ENCODE measurements around the gene TIMM13. TPM values are rescaled to one million over a fixed set of nuclear protein-coding genes. Genes with fewer than 3 reads are reported as not detected.
A peak's percentile ranks its signal among the peaks of the same experiment; 100 is the strongest.

Gene TIMM13
- total and polyA plus RNA-seq, 2 of the 8 experiments (the other 6 are each of a cell fraction or from before 2014, with no cell fraction given) = 270 to 275 TPM

DNA sequence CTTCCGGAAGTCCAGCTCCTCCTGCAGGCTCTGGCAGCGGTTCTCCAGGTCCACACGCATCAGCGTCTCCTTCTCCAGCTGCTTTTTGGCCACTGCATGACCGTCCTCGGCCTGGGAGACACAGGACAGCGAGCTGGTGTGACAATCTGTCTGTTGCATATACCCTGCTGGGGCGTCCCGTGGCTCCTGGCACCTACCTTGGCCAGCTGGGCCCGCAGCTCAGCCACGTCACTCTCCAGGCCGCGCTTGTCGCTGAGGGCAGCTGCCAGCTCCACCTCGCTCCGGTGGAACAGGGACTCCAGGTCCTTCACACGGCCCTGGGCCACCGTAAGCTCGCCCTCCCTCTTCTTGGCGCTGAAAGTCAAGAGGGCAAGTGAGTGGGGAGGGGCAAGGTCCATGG is 10.8 kb upstream of the TIMM13 start:
- no peaks in the 10 kb centered on the region for H3K4me1 ChIP-seq (replicated peaks in 1 of 4; ENCODE audit: control insufficient read depth in 3 of 4, insufficient read depth in 4 of 4, low read length in 3 of 4)
- no peak overlapping the region for H2BK15ac ChIP-seq (ENCODE audit: low read length)
- no peak overlapping the region for H4K91ac ChIP-seq (replicated peaks; ENCODE audit: insufficient read length, low read length)
- DNase-seq (ENCODE audit: low read depth in 1 of 2, low spot score in 2 of 2) (no peak), FAIRE-seq (no peak)
- H2BK120ac ChIP-seq (replicated peaks; ENCODE audit: low read depth, low read length) = no peak overlapping the region
- H3K36me3 ChIP-seq (ENCODE audit: control insufficient read depth in 2 of 4, insufficient read depth in 4 of 4, low read length in 3 of 4) = peaks cover 13 to 54% (median 38%) of the 10 kb centered on the region in 4 experiments
- ChIA-PET POLR2A (ENCODE audit: partially characterized antibody) (interaction anchor here (1.0 to 4.8 kb wide), 3 partner anchors 10 to 118 kb away, joined by 3 to 30 read pairs (median 3); partner anchors contain the start of genes LMNB2 and TIMM13), CTCF (ENCODE audit: partially characterized antibody) (interaction anchor here (0.6 to 2.2 kb wide), 3 partner anchors 8 to 216 kb away, joined by 3 to 5 read pairs (median 4); no protein-coding TSS in a partner anchor)
- peaks cover 11% of the 10 kb centered on the region for H3K79me1 ChIP-seq (ENCODE audit: low read depth, low read length)
- H4K20me1 ChIP-seq (replicated peaks in 1 of 2; ENCODE audit: control insufficient read depth in 1 of 2, insufficient read depth in 2 of 2, low read length in 2 of 2) = peaks cover 13 to 29% of the 10 kb centered on the region in 2 experiments
- H3K14ac ChIP-seq (ENCODE audit: insufficient read length) = no peak overlapping the region
- no peak overlapping the region for H2AFZ ChIP-seq (ENCODE audit: low read length)
- no peak overlapping the region for H2BK12ac ChIP-seq (ENCODE audit: low read depth, low read length)
- H3K23me2 ChIP-seq (ENCODE audit: low read depth, low read length) = peaks cover 4% of the 10 kb centered on the region; the same call in 1 of the 2 replicates
- no peak overlapping the region for H3K4me2 ChIP-seq (ENCODE audit: insufficient read depth in 1 of 2, low read depth in 2 of 2, low read length in 2 of 2)
- H3K9ac ChIP-seq (replicated peaks in 1 of 4; ENCODE audit: extremely low read depth in 1 of 4, low read depth in 3 of 4, low read length in 3 of 4) = no peak overlapping the region
- no peaks in the 10 kb centered on the region for H3K27me3 ChIP-seq (replicated peaks in 1 of 4; ENCODE audit: control insufficient read depth in 3 of 4, extremely low read depth in 1 of 4, insufficient read depth in 3 of 4, low read length in 3 of 4)
- H2AK5ac ChIP-seq (ENCODE audit: low read depth, low read length) = no peak overlapping the region
- no peak overlapping the region for H4K8ac ChIP-seq (ENCODE audit: extremely low read depth, insufficient read depth, low read length)
- H3K56ac ChIP-seq (replicated peaks; ENCODE audit: insufficient read length, low read depth, low read length) = no peak overlapping the region
- no peak overlapping the region for H2BK5ac ChIP-seq (ENCODE audit: low read depth, low read length)
- H3K27ac ChIP-seq (ENCODE audit: low read depth, low read length) = 0 out of 2 replicates have a peak overlapping the region, but pooled peaks have one; percentile 19
- no peak overlapping the region for H2BK20ac ChIP-seq (ENCODE audit: low read length)
- H4K5ac ChIP-seq (ENCODE audit: insufficient read length, low read depth, low read length) = no peak overlapping the region
- H3K4me3 ChIP-seq (ENCODE audit: extremely low read depth in 1 of 4, insufficient read depth in 2 of 4, low read depth in 3 of 4, low read length in 4 of 4) = no peak overlapping the region
- H3K79me2 ChIP-seq (ENCODE audit: control insufficient read depth in 1 of 2, insufficient read depth in 2 of 2, low read length in 2 of 2) = peaks cover 0 to 15% of the 10 kb centered on the region in 2 experiments; a peak in 1 of 4 replicates
- H3K4ac ChIP-seq (replicated peaks; ENCODE audit: insufficient read length, low read depth, low read length) = no peak overlapping the region
- no peak overlapping the region for H3K23ac ChIP-seq (ENCODE audit: insufficient read length)
- WGBS, 2 experiments (ENCODE audit: extremely low coverage in 1 of 2, insufficient coverage in 1 of 2, insufficient read length in 1 of 2, insufficient replicate concordance in 2 of 2, low coverage in 1 of 2, low lambda C conversion rate in 2 of 2, missing lambda C conversion rate in 1 of 2) = 89% methylated on average over 20 of the region's 20 CpGs; no CpG with 5 or more reads in 1 of the 2 experiments
- no peaks in the 10 kb centered on the region for H3K9me3 ChIP-seq (ENCODE audit: insufficient read depth in 2 of 2, low read depth in 1 of 2, low read length in 1 of 2)
- no peak overlapping the region for H3K18ac ChIP-seq (ENCODE audit: extremely low read depth, low read length)
- TF ChIP-seq POLR2A (IDR thresholded peaks at IDR 0.05; ENCODE audit: control extremely low read depth in 1 of 2, low read depth in 2 of 2, low read length in 2 of 2) = no peak
- no peak for TF ChIP-seq POU5F1 (IDR thresholded peaks at IDR 0.05; ENCODE audit: low read depth, low read length)
- TF ChIP-seq SRF (IDR thresholded peaks at IDR 0.05; ENCODE audit: low read depth, low read length) = no peak
- TF ChIP-seq NANOG (IDR thresholded peaks at IDR 0.05; ENCODE audit: insufficient read depth, low read depth, low read length, poor library complexity, severe bottlenecking) = no peak
- no peak for TF ChIP-seq GABPA (IDR thresholded peaks at IDR 0.05; ENCODE audit: borderline replicate concordance, insufficient read depth, low read length)
- no peak for TF ChIP-seq POLR2AphosphoS5 (IDR thresholded peaks at IDR 0.05; ENCODE audit: low read depth, low read length)
- TF ChIP-seq EGR1 (IDR thresholded peaks at IDR 0.05; ENCODE audit: borderline replicate concordance, low read depth, low read length) = no peak
- no peak for TF ChIP-seq SIRT6 (IDR thresholded peaks at IDR 0.05; ENCODE audit: low read length)
- TF ChIP-seq, protein P1, sequence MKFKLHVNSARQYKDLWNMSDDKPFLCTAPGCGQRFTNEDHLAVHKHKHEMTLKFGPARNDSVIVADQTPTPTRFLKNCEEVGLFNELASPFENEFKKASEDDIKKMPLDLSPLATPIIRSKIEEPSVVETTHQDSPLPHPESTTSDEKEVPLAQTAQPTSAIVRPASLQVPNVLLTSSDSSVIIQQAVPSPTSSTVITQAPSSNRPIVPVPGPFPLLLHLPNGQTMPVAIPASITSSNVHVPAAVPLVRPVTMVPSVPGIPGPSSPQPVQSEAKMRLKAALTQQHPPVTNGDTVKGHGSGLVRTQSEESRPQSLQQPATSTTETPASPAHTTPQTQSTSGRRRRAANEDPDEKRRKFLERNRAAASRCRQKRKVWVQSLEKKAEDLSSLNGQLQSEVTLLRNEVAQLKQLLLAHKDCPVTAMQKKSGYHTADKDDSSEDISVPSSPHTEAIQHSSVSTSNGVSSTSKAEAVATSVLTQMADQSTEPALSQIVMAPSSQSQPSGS (IDR thresholded peaks at IDR 0.05; ENCODE audit: low read length) = no peak
- TF ChIP-seq, protein P2, sequence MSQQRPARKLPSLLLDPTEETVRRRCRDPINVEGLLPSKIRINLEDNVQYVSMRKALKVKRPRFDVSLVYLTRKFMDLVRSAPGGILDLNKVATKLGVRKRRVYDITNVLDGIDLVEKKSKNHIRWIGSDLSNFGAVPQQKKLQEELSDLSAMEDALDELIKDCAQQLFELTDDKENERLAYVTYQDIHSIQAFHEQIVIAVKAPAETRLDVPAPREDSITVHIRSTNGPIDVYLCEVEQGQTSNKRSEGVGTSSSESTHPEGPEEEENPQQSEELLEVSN (IDR thresholded peaks at IDR 0.05) = no peak
- TF ChIP-seq BACH1 (IDR thresholded peaks at IDR 0.05; ENCODE audit: low read length) = no peak
- TF ChIP-seq TAF1 (IDR thresholded peaks at IDR 0.05; ENCODE audit: low read depth, low read length) = no peak

All from H1 (cell line).